Hair follicular keratinocyte (primary cell): Measurements from ENCODE around the gene WDR11. TPM values are rescaled to one million over a fixed set of nuclear protein-coding genes. Genes with fewer than 3 reads are reported as not detected.

Experiments
- total RNA-seq: library from RNA; depleted of rRNA; stranded (reverse); fragments of >200 nt; gene quantifications from 2 replicates; pipeline ENCODE4 v1.2.3, GENCODE V29; 2015

WDR11 gene, protein sequence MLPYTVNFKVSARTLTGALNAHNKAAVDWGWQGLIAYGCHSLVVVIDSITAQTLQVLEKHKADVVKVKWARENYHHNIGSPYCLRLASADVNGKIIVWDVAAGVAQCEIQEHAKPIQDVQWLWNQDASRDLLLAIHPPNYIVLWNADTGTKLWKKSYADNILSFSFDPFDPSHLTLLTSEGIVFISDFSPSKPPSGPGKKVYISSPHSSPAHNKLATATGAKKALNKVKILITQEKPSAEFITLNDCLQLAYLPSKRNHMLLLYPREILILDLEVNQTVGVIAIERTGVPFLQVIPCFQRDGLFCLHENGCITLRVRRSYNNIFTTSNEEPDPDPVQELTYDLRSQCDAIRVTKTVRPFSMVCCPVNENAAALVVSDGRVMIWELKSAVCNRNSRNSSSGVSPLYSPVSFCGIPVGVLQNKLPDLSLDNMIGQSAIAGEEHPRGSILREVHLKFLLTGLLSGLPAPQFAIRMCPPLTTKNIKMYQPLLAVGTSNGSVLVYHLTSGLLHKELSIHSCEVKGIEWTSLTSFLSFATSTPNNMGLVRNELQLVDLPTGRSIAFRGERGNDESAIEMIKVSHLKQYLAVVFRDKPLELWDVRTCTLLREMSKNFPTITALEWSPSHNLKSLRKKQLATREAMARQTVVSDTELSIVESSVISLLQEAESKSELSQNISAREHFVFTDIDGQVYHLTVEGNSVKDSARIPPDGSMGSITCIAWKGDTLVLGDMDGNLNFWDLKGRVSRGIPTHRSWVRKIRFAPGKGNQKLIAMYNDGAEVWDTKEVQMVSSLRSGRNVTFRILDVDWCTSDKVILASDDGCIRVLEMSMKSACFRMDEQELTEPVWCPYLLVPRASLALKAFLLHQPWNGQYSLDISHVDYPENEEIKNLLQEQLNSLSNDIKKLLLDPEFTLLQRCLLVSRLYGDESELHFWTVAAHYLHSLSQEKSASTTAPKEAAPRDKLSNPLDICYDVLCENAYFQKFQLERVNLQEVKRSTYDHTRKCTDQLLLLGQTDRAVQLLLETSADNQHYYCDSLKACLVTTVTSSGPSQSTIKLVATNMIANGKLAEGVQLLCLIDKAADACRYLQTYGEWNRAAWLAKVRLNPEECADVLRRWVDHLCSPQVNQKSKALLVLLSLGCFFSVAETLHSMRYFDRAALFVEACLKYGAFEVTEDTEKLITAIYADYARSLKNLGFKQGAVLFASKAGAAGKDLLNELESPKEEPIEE
- total RNA-seq, result 33.0 and 47.7 TPM in 2 replicates

DNA sequence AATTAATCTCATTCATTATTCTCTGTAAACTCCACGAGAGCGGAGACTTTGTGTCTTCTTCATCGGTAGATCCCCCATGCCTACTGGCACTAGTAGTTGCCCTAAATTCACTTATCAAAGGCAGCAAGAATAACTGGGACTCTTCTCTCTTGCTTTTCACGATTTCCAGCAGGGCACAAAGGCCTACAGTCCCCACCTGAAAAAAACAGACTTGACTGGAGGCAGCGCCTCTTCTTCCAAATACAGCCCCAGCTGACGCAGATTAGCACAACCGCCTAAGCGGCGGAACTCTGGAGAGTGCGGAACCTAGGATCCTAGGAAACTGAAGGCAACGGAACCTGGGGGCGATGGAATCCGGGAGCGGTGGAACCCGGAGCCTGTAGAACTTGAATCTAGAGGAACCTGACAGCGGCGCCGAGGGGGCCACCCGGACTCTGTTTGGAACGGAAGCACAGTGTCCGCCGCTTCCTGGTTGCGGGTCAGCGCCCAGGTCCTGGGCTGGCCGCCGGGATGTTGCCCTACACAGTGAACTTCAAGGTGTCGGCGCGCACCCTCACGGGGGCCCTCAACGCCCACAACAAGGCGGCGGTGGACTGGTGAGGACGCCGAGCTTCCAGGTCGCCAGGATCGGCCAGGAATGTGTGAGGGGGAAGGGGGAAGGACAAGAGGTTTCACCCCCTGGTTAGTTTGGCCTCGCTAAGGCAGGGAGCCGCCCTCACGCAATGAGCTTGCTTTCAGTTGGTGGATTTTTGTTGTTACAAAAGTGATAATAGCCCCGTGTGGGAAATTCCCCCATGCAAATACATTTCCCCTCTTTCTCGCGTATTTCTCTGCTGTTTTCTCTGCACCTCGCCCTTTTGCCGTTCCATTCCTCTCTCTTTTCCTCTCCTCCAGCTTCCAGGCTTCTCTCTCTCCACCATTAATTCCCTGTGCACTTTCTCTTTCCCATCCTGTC lies at the start of gene WDR11:
TSS of gene WDR11 (plus strand) at position 452 of the 955 bp plus-strand sequence. CDS start at position 511, 59 bp downstream.

